Pulmonary artery endothelial cell (primary cell): ENCODE measurements around the gene NSMCE1. TPM values are rescaled to one million over a fixed set of nuclear protein-coding genes. Genes with fewer than 3 reads are reported as not detected.

Experiments used
- DNase-seq: peaks from one replicate; pipeline ENCODE4 v3.0.0-alpha.2; 2011; ENCODE audit warnings: low read depth, low spot score
- total RNA-seq: library from RNA; depleted of rRNA; stranded (reverse); fragments of >200 nt; gene quantifications from 2 replicates; pipeline ENCODE4 v1.2.3, GENCODE V29; 2014

The NSMCE1 gene
- total RNA-seq, 1 donor from 2014 or later = 59.7 TPM

DNA sequence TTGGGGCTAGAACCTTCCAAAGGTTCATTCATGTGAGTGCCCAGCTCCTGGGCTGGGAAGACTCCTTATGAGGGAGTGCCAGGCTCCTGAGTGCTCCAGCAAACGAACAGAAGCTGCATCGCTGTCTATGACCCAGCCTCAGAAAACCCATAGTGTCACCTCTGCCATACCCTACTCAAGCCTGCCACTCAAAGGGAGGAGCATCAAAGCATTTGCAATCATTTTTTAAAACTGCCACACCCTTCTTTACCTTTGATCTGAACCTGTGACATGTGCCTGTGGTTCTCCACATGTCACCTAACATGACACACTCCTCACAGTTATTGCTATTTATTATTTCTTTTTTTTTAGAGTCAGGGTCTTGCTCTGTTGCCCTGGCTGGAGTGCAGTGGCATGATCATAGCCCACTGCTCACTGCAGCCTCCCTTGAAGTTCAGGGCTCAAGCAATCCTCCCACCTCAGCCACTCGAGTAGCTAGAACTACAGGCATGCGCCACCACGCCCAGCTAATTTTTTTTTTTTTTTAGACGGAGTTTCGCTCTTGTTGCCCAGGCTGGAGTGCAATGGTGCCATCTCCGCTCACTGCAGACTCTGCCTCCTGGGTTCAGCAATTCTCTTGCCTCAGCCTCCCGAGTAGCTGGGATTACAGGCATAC, 72.5 kb downstream of the NSMCE1 start:
- no peak for DNase-seq

DNA sequence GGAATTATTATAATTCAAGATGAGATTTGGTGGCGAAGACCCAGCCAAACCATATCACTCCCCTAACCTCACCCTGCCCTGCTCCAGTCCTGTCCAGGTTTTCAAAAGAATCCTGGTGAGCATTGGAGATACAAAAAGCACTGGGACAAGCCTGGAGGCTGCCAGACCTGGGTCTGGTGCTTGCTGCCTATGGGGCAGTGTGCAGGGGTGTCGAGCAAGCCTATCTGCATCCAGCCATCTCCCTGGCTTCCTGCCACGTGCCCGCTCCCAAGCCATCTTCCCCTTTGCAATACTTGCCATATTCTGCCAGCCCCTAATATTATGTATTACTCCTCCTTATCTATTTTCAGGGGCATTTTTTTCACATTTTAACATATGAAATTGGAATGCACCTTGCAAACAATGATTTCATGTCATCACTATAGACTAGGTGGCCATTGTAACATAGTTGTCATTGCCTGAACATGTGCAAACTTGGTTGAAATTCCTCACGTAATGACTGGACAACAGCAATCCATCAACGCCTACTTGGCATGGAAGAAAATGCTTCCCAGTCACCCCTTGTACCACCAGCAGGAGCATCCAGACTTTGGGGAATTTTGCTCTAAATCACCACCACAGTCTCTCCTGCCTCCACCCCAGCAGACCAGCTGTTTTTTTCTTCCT, 73.4 kb downstream of the NSMCE1 start:
- DNase-seq = no peak

DNA sequence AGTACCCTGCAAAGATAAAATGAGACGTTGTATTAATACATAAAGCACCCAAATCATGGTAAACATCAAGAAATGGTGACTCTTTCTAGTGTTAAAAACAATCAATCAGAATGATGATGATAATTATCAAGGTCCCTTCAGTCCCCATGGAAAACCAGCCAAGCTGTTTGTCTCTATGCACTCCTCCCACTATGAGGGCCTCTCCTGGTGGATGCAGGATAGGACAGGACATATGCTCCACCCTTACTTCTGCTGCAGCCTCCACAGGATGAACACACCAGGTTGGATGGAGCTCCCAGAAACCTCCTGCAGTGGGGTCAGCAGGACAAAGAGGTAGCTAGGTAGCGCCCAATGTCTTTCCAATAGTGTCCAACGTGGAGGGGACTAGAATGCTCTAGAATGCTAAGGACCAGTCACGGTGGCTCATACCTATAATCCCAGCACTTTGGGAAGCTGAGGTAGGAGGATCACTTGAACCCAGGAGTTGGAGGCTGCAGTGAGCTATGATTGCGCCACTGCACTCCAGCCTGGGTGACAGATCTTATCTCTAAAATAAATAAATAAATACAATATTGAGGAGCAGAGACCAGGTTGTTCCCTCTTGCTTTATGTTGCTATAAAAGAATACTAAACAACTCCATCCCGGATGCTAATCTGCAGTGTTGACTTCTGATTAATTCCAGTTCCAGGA, 75.1 kb downstream of the NSMCE1 start:
- no peak for DNase-seq

DNA sequence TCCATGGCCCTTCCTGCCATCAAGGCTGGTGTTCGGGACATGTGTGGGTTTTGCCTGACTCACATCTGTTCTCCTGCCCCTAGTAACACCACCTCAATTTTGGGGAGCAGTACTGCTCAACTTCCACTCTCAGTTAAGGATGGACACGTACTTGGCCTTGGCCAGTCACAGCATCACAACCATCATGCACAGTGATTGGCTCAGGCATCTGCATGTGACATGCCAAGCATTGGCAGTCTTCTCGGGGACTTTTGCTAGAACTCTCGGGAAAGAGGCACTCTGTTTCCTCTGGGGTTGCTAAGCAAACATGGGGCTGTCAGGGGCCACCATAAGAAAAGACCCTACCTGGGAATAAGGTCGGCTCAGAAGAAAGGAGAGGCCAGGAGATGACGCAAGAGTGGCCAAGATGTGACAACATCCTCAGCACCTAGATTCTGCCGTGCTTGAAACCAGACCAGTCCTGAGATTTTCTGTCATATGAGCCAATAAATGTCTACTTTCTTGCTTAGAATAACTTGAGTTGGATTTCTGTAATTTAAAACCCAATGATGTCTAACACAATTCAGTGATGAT, 77.1 kb downstream of the NSMCE1 start:
- no peak for DNase-seq

DNA sequence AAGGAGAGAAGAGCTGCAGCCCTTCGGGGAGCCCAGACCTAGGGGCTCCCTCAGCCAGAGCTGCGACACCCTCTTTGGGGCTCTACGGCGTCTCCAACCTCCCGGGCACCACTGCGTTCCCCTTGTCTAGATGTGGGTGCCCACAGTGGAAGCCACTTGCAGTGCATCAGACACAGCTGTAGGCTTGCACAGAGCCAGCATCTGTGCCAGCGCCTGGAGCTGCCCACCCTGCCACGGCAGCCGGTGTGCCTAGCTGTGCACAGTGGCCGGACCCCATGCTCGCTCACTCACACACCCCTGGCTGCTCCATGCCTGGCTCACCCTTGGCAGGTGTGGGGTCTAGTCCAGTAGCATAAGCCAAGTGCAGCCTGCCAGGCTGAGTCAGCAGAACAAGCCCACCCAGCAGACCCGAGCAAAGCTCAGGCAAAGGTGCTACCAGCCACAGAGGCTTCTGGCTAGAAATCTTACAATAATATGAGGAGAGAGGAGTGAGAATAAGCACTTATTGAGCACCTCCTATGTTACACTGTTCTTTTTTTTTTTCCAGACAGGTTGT, 78.2 kb downstream of the NSMCE1 start:
- no peak for DNase-seq

DNA sequence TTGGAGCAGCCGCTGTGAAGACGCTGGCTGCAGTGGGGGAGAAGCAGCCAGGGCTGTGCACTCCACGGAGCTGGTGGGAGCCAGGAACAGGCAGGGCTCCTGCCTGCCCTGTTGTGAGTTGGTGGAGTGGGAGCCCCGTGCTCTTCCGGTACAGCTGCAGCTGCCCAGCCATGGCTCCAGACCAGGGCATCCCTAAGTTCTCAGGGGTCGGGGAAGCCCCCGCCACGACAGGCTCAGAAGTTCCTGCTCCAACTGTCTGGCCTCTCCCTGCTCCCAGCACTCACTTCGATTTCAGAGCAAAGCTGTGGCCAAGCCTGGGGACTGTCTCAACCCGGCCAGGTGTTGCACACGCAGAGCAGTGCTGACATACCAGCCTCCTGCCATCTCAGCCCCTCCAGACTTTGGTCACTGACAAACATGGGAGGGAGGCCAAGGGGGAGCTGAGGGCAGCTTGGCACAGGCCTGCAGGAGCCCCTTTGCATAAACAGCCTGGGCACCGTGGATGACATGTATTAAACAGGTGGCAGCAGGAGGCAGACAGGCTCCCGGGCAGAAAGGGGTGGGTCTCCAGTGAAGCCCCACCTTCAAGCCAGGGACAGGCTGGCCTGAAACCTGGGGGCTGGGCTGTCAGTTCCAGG, 79.1 kb downstream of the NSMCE1 start:
- no peak for DNase-seq

DNA sequence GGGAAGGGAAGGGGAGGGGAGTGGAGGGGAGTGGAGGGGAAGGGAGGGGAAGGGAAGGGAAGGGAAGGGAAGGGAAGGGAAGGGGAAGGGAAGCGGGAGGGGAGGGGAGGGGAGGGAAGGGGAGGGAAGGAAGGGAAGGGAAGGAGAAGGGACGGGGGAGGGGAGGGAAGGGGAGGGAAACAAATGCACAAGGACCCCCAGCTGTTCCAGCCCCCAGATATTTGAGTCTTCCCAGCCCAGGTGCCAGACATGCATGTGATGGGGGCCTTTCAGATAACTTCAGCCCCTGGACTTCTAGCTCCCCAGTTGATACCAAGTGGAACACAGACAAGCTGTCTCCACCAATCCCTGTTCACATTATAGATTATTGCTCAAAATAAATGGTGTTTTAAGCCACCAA, 79.9 kb downstream of the NSMCE1 start:
- no peak for DNase-seq

DNA sequence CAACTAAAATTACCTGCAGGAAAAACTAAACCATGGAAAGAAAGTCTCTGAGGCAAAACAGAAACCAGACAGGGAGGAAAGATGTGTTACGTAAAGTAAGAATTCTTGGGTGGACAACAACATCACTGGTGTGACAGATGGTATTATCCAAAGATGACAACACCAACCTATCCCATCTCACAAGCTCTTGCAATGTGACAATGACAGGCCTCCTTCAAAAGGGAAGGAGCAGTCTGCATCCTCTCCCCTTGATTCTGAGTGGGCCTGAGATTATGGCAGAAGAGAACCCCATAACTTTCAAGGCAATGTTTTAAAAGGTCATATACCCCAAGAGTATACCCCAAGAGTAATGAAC, 82.8 kb downstream of the NSMCE1 start:
- DNase-seq = no peak

DNA sequence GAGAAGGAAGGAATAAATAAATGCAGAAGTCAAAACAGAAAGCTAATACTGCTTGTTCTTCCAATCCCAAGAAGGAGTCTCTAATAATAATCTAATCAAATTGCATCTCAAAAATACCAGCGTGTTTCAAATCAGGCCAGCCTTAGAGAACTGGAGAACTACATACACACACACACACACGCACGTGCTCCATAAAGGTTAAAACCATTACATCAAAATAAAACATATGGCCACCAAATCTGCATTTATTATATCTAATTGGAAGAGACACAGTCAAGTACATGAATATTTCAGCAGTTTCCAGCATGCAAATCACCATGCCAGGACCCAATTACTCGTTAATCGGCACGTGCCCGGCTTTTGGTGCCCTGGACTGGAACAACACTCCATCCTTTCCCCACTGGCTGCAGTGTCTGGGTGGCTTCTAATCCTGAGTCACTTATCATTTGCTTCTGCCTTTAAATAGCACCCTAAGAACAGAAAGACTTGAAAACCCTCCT, 85.6 kb downstream of the NSMCE1 start:
- DNase-seq = no peak

DNA sequence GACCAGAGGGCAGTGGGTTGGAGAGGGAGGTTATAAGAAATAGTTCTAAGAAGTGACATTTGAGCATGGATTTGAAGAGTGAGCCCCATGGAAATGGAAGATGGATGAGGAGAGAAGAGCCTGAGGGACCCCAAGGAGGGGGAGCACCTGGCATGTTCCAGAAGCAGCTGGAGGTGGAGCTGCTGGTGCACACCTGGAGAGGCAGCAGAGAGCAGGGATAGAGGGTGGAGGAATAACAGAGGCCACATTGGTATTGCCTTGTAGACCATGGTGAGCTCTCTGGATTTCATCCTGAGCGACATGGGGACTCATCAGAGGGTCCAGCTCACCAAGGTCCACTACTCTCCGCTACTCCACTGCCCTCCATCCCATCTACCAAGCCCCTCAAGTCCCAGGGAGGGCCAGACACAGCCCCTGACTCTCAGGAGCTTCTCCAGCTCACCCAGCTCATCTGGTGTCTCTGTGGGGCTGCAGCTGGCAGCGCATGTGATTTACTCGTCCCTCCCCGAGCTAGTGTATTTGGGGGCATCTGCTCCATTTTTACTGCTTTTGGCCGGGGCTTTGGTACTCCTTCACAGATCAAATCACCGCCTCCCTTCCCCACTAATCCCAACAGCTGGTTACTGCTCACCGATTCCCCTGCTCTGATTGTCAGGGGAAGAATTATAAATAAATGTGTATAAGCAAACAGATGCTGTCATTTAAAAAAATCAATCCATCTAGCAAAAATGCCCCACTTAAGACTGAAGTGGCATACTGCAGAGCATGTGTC, 87.4 kb downstream of the NSMCE1 start:
- DNase-seq = no peak

DNA sequence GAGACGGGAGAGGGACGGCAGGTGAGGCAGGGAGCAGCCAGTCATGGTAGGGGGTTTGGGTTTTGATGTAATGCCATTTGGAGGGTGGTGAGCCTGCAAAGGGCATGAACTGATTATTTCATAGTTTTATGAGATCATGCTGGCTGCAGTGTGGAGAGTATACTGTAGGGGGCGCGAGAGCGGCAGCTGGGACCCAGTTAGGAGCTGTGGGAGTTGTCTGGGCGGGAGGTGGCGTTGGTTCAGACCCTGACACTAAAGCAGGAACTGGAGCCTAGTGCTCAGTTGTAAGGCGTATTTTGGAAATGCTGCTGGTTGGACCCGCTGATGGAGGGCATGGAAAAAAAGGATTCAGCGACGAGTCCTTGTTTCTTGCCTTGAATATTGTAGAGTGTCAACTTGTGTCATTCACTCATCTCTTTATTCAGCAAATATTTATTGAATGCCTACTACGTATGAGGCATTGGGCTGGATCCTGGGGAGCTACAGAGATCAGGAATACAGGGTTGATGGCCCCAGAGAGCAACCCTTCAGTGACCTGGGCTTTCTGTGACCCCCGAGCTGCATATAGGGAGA, 89.0 kb downstream of the NSMCE1 start:
- no peak for DNase-seq

DNA sequence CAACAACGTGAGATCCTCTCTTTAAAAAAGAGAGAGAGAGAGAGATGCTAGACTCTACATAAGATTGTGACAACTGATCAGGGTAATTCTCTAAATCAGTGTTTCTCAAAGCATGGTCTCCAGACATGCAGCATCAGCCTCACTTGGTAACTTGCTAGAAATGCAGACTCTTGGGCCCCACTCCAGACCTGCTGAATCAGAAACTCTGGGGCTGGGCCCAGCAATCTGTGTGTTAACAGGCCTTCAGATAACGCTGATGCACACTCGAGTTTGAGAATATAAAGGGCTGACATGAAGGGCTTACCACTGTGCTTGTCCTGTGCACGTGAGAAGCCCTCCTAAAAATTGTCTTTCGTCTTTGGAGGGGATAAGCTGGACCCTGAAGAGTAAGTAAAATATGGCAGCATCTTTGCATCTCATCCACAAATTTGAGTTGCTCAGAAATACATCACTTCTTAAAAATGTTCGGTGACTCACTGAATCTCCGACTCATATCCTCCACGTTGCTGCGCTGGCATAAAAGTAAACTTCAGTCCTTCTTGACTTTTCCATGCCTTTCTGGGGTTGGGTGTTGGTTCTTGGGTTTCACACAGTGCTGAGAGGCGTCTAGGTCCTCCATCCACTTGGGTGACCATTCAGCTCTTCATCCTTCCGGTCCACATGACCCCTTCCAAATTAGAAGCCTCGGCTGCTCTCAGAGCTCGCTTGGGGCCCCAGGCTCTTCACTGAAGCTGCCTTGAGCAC, 91.4 kb downstream of the NSMCE1 start:
- no peak for DNase-seq

DNA sequence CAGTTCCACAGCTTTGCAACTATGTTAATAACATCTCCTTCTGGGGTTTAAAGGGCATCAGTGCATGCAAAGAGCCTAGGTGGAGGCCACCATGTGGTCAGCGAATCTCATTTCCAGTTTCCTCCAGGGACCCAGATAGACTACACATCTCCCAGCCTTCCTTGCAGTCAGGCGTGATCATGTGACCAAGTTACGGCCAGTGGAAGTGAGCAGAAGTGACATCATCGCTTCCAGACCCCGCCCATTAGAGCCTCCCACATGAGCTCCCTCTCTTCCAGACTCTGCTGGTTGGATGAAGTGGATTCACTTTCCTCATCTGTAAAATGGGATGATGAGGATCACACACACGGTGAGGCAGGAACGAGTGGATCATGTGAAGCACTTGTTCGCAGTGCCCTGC, 92.7 kb downstream of the NSMCE1 start:
- no peak for DNase-seq

Other genes with a start within 250 kb of the NSMCE1 start
- not detected in 2 replicates for gene C16orf82, start 201.8 kb downstream of the NSMCE1 start, total RNA-seq
- 2.0 and 2.4 TPM in 2 replicates for gene KDM8, start 65.2 kb downstream of the NSMCE1 start, total RNA-seq
- 33.2 and 52.3 TPM in 2 replicates for gene IL4R, start 45.2 kb upstream of the NSMCE1 start, total RNA-seq
- 0.04 and 0.07 TPM in 2 replicates for gene IL21R, start 133.4 kb upstream of the NSMCE1 start, total RNA-seq